LHCN-M2 (cell line): ENCODE results near the gene TAF1C. TPM values are rescaled to one million over a fixed set of nuclear protein-coding genes. Genes with fewer than 3 reads are reported as not detected.

ENCODE experiments used
- DNase-seq: peaks from one replicate; pipeline ENCODE4 v3.0.0-alpha.2; 2012; ENCODE audit warnings: low read depth
- total RNA-seq: library from RNA; depleted of rRNA; stranded (reverse); fragments of >200 nt; gene quantifications from 2 replicates; pipeline ENCODE4 v1.2.3, GENCODE V29; 2014

The TAF1C gene
- total RNA-seq, 1 experiment from 2014 or later: 26.1 TPM

GRCh38 chr16:84183911-84184591 lies 2.8 kb downstream of the TAF1C start:
- no peak for DNase-seq

GRCh38 chr16:84183572-84183875 lies 3.3 kb downstream of the TAF1C start:
- DNase-seq: no peak

GRCh38 chr16:84182680-84183571 lies 3.9 kb downstream of the TAF1C start:
- no peak for DNase-seq

GRCh38 chr16:84182104-84182503 lies 4.8 kb downstream of the TAF1C start:
- no peak for DNase-seq

GRCh38 chr16:84181144-84181915 lies 5.5 kb downstream of the TAF1C start:
- no peak for DNase-seq

GRCh38 chr16:84180519-84181140 lies 6.2 kb downstream of the TAF1C start:
- DNase-seq: no peak

GRCh38 chr16:84179612-84180320 lies 7.1 kb downstream of the TAF1C start:
- no peak for DNase-seq

GRCh38 chr16:84178892-84179611 lies 7.8 kb downstream of the TAF1C start:
- DNase-seq: no peak

- DNase-seq: no peak
Observed at GRCh38 chr16:84178146-84178765, 8.6 kb downstream of the TAF1C start.

GRCh38 chr16:84177741-84178073 lies 9.2 kb downstream of the TAF1C start:
- DNase-seq: peak; percentile 36

- DNase-seq: no peak
Observed at GRCh38 chr16:84176192-84177053, 10.4 kb downstream of the TAF1C start.

GRCh38 chr16:84175350-84176081 lies 11.3 kb downstream of the TAF1C start:
- peak; percentile 66 for DNase-seq

GRCh38 chr16:84174396-84174795 lies 12.5 kb downstream of the TAF1C start:
- DNase-seq: no peak

GRCh38 chr16:84169765-84170310 lies 17.0 kb downstream of the TAF1C start:
- no peak for DNase-seq

GRCh38 chr16:84166796-84167695 lies 19.8 kb downstream of the TAF1C start:
- DNase-seq: no peak

- DNase-seq: no peak
Observed at GRCh38 chr16:84165746-84166145, 21.1 kb downstream of the TAF1C start.

- DNase-seq: no peak
Observed at GRCh38 chr16:84161801-84162200, 25.1 kb downstream of the TAF1C start.
